GM19468 (cell line): ENCODE measurements around the gene IGFBP5.

Experiments
- ATAC-seq: cut with Tn5 transposase; IDR thresholded peaks from one replicate; pipeline ENCODE4 v1.9.1; 2021; ENCODE audit warnings: mild to moderate bottlenecking, moderate library complexity, moderate number of reproducible peaks; ENCODE audit not compliant: unreplicated experiment; ENCODE audit errors: extremely low read depth

Gene IGFBP5

GRCh38 chr2:216626168-216626874 lies 69.0 kb downstream of the IGFBP5 start:
- no peak for ATAC-seq

GRCh38 chr2:216624251-216624650 lies 71.1 kb downstream of the IGFBP5 start:
- ATAC-seq, result no peak

GRCh38 chr2:216622526-216622925 lies 72.8 kb downstream of the IGFBP5 start:
- ATAC-seq, result no peak
